SW480 (cell line): Measurements from ENCODE around the gene INKA2.

Experiments
- DNase-seq: peaks from one replicate; pipeline ENCODE4 v3.0.0-alpha.2; 2016; ENCODE audit warnings: low spot score

Gene INKA2

GRCh38 chr1:111739194-111739924, at the start of gene INKA2:
INKA2 (minus strand) TSS chr1:111739395; CDS start chr1:111739242, 153 bp downstream.
- DNase-seq = peak; percentile 92

- DNase-seq = no peak
Measured at GRCh38 chr1:111786669-111787207, 47.5 kb upstream of the INKA2 start.

- no peak for DNase-seq
Measured at GRCh38 chr1:111784273-111784901, 45.2 kb upstream of the INKA2 start.

- no peak for DNase-seq
Measured at GRCh38 chr1:111779546-111779945, 40.4 kb upstream of the INKA2 start.

GRCh38 chr1:111778541-111779051, 39.4 kb upstream of the INKA2 start:
- DNase-seq = no peak

- DNase-seq = no peak
Measured at GRCh38 chr1:111778066-111778465, 38.9 kb upstream of the INKA2 start.

- no peak for DNase-seq
Measured at GRCh38 chr1:111777301-111777700, 38.1 kb upstream of the INKA2 start.

GRCh38 chr1:111776861-111777260, 37.7 kb upstream of the INKA2 start:
- no peak for DNase-seq

GRCh38 chr1:111776391-111776790, 37.2 kb upstream of the INKA2 start:
- no peak for DNase-seq

- no peak for DNase-seq
Measured at GRCh38 chr1:111775966-111776365, 36.8 kb upstream of the INKA2 start.

- no peak for DNase-seq
Measured at GRCh38 chr1:111770916-111771315, 31.7 kb upstream of the INKA2 start.

GRCh38 chr1:111769517-111770146, 30.4 kb upstream of the INKA2 start:
- DNase-seq = peak; percentile 42

- no peak for DNase-seq
Measured at GRCh38 chr1:111768625-111769024, 29.4 kb upstream of the INKA2 start.

GRCh38 chr1:111768023-111768422, 28.8 kb upstream of the INKA2 start:
- no peak for DNase-seq

- DNase-seq = no peak
Measured at GRCh38 chr1:111762332-111762731, 23.1 kb upstream of the INKA2 start.

- no peak for DNase-seq
Measured at GRCh38 chr1:111761717-111762116, 22.5 kb upstream of the INKA2 start.

- DNase-seq = no peak
Measured at GRCh38 chr1:111758373-111758772, 19.2 kb upstream of the INKA2 start.

- no peak for DNase-seq
Measured at GRCh38 chr1:111756124-111756513, 16.9 kb upstream of the INKA2 start.

- DNase-seq = peak; percentile 93
Measured at GRCh38 chr1:111755331-111756123, 16.3 kb upstream of the INKA2 start, which contains the start of gene DDX20. DDX20 (plus strand) TSS chr1:111755901; CDS start chr1:111755925, 24 bp downstream.

- DNase-seq = peak; percentile 28
Measured at GRCh38 chr1:111754984-111755330, 15.8 kb upstream of the INKA2 start.

- no peak for DNase-seq
Measured at GRCh38 chr1:111751906-111752575, 12.8 kb upstream of the INKA2 start.
